HEK293T (cell line): ENCODE data around the gene TMEM123.

Source experiments
- ARNT ChIP-seq: fragments of 450-650 bp; IDR thresholded peaks from 2 replicates; pipeline ENCODE4 v1.6.1; 2017; ENCODE audit warnings: mild to moderate bottlenecking
- BHLHE40 ChIP-seq: fragments of 450-650 bp; IDR thresholded peaks from 2 replicates; pipeline ENCODE4 v1.6.1; 2016; ENCODE audit warnings: mild to moderate bottlenecking, moderate library complexity, borderline replicate concordance
- CTBP1 ChIP-seq: fragments of 450-650 bp; IDR thresholded peaks from 2 replicates; pipeline ENCODE4 v1.6.1; 2016; ENCODE audit warnings: borderline replicate concordance
- FOXK2 ChIP-seq: fragments of 450-650 bp; IDR thresholded peaks from 2 replicates; pipeline ENCODE4 v1.6.1; 2016; ENCODE audit warnings: mild to moderate bottlenecking
- FOXM1 ChIP-seq: fragments of 450-650 bp; IDR thresholded peaks from 2 replicates; pipeline ENCODE4 v1.6.1; 2017; ENCODE audit warnings: mild to moderate bottlenecking, borderline replicate concordance
- HDGF ChIP-seq: fragments of 450-650 bp; IDR thresholded peaks from 2 replicates; pipeline ENCODE4 v1.6.1; 2017; ENCODE audit warnings: antibody characterized with exemption, borderline replicate concordance
- L3MBTL2 ChIP-seq: fragments of 450-650 bp; conservative IDR thresholded peaks from 2 replicates; pipeline ENCODE4 v1.6.1; 2016; ENCODE audit warnings: mild to moderate bottlenecking
- LEF1 ChIP-seq: fragments of 450-650 bp; IDR thresholded peaks from 2 replicates; pipeline ENCODE4 v1.6.1; 2017; ENCODE audit warnings: mild to moderate bottlenecking, borderline replicate concordance
- SP1 ChIP-seq: fragments of 450-650 bp; IDR thresholded peaks from 2 replicates; pipeline ENCODE4 v1.6.1; 2017
- SUZ12 ChIP-seq: fragments of 450-650 bp; IDR thresholded peaks from 2 replicates; pipeline ENCODE4 v1.6.1; 2016; ENCODE audit warnings: mild to moderate bottlenecking
- TARDBP ChIP-seq: fragments of 450-650 bp; IDR thresholded peaks from 2 replicates; pipeline ENCODE4 v1.6.1; 2016
- ZNF384 ChIP-seq: fragments of 450-650 bp; IDR thresholded peaks from 2 replicates; pipeline ENCODE4 v1.6.1; 2016

GRCh38 chr11:102396708-102397563 is 55.6 kb downstream of the TMEM123 start:
- no peak for TF ChIP-seq FOXM1
- no peak for TF ChIP-seq LEF1
- TF ChIP-seq SP1 = no peak
- TF ChIP-seq CTBP1 = no peak
- no peak for TF ChIP-seq L3MBTL2
- TF ChIP-seq ARNT = no peak
- no peak for TF ChIP-seq ZNF384
- no peak for TF ChIP-seq BHLHE40
- no peak for TF ChIP-seq HDGF
- TF ChIP-seq FOXK2 = no peak
- no peak for TF ChIP-seq SUZ12
- TF ChIP-seq TARDBP = no peak
